GM21825 (cell line): ENCODE results near the gene SUMO3.

Experiments used
- ATAC-seq: cut with Tn5 transposase; IDR thresholded peaks from one replicate; pipeline ENCODE4 v1.9.1; 2021; ENCODE audit warnings: mild to moderate bottlenecking, moderate library complexity; ENCODE audit not compliant: unreplicated experiment

SUMO3 gene

DNA sequence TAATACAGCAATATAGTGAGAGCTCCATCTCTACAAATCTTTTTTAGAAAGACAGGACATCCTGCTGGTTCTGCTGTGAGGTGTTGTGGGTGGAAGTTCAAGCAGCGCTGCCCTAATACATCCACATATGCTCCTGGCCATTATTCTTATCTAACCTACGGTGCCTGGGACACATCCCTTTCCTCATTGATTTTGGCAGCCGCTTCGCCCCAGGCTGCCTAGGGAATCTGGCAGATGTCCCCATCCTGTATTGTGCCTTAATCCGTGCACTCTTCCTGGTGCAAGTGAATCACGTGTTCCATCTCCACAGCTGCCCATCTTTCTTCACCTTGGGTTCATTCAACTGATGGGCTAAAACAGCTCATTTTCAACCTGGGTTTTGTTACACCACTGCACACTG is 13.1 kb downstream of the SUMO3 start:
- ATAC-seq = no peak

DNA sequence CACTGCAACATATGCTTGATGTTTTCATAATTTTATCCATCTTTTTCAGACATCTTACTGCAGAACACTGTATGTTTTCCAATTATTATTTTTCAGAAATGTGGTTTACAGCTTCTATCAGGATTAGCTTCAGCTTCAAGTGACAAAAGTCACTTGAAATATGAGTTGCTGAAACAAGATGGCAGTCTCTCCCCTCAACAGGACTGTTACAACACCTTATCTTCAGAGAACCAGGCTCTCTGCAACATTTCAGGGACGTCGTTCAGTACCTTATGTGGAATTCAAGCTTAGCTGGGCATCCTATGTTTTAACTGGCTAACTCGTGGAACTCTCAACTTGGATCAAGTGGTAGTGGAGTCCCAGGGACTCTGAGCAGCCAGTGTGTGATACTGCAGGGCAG is 14.2 kb downstream of the SUMO3 start:
- no peak for ATAC-seq

DNA sequence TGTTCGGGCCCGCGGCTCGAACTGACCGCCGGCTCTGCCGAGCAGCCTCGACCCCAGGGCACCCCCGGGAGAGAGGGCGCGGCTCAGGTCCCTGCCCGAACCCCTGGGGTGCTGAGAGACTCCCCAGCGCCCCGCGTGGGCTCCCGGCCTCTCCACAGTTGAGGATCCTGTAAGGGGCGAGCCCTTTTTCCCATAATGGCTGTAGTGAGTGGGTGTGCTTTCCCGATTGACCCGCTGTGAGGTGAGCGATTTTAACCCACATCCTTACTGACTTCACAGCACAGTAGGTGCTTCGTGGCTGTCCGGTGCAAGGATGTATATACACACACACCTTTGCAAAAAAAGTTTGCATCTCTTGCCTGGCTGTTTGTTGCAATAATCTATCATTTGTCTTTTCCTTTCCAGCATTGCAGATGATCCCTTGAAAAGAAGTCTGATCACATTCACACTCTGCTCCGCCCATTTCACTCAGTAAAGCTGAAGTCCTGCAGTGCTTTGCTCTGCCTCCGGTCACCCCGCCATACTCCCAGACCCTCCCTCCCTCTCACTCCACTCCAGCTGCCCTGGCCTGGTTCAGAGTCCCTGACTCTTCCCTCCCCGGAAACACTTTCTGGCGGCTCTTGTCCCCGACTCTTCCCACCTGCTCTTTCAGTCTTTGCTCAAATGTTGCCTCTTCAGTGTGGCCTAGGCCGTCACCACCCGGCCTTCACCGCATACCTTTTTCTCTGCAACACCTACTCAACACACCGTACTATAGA is 15.3 kb downstream of the SUMO3 start:
- no peak for ATAC-seq

DNA sequence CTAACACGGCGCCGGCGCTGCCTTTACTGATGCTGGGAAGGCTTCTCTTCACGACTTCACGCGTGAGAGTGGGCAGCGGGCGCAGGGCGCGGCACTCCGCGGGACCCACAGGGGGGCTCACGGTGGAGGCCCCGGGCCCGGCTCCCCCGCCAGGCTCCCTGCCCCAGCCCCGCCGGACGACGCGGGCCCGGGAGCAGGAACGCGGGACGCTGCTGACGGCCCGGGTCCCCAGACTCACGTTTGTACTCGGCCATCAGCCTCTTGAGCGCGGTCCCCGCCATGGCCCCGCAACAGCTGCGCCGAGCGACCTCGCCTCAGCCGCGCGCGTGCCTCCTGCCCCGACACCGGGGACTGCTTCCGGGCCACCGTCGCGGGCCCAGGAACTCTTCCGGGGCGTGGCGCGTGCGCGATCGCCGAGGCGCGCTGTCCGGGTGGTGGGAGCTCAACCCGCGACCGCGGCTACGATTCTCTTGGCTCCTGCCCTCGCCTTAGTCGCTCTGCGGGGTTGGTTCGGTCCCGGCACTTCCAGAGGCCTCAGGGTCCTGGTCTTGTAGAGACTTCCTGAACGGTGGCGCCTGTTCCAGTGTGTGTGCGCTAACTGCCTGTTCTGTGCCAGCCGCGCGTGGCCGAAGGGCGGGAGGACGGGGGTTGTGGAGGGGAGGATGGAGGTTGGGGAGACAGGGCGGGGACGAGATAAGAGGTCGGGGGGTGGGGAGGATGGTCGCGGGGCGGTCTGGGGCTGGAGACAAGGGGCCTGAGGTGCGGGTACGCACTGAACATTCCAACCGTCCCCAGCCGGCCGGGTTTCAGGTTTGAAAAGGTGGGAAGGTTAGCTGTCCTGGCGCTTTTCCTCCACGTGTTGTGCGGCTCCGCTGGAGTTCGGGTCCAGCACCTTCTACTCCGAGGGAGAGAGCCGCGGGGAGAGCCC is 16.1 kb downstream of the SUMO3 start, which contains the start of gene UBE2G2:
TSS of gene UBE2G2 (minus strand) at position 353 of the 928 bp plus-strand sequence. CDS start at position 281, 72 bp downstream.
- peak; percentile 69 for ATAC-seq

DNA sequence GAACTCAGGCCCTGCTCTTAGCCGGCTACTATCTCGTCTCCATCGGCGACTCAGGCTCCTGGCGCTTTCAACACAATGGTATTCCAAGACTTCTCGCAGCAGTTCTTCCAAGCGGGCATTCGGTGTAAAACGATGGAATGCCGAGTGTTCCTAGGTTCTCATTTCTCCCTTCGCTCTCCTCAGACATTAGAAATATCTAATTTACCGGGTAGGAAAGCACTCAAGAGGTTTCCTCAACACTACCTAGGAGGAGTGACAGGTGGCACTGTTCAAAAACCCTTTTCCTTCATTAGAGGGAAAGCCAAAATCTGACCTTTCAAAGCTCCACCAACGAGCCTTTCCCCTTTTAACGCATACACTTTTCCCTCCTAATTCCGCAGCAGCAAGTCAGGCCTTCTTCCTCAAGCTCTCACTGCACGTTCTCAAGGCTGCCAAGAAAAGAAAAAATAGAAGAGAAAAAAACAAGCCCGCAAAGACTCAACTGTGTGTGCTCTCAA is 16.8 kb downstream of the SUMO3 start:
- ATAC-seq = no peak

DNA sequence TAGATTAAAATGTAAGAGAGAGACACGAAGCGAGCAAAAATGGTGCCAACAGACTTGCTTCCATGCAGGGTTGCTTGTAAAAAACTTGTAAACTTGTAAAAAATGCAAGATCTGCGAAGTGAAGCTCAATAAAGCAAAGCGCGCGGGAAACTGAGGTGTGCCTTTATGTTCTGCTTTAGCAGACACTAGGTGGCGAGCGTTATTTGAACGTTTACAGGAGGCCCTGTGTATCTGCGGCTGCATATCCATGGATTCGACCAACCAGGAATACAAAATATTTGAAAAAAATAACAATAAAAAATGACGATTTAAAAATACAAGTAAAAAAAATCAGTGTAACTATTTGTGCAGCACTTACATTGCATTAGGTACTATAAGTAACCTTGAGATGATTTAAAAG is 17.8 kb downstream of the SUMO3 start:
- ATAC-seq = no peak

DNA sequence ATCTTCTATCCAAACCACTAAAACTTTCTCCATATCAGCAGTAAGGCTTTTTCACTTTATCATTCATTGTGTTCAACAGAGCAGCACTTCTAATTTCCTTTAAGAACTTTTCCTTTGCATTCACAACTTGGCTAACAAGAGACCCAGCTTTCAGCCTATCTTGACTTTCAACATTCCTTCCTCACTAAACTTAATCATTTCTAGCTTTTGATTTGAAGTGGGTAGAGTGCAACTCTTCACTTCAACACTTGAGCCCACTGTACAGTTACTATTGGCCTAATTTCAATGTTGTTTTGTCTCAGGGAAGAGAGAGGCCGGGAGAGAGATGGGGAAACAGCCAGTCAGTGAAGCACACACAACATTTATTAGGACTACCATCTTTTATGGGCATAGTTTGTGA is 18.2 kb downstream of the SUMO3 start:
- ATAC-seq = no peak

DNA sequence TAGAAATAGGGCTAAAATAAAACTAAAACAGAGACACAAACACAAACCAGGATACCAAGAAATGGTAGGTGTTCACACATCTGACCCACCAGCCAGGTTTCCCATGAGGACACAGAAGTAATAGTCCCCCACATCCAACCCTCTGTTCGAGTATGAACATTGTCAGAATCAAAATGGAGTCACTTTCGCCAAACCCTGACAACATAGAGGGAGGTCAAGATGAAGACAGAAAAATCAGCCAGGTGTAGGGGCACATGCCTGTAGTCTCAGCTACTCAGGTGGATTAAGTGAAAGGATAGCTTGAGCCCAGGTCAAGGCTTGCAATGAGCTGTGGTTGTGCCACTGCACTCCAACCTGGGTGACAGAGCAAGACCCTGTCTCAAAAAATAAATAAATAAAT is 20.1 kb downstream of the SUMO3 start:
- ATAC-seq = no peak

DNA sequence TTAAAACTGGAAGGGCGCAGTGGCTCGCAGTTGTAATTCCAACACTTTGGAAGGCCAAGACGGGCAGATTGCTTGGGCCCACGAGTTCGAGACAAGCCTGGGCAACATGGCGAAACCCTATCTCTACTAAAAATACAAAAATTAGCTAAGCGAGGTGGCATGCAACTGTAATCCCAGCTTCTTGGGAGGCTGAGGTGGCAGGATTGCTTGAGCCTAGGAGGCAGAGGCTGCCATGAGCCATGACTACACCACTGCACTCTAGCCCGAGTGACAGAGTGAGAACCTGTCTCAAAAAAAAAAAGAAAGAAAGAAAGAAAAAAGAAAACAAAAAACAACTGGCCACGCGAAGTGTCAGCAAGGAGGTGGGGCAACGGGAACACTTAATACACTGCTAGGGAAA is 22.5 kb downstream of the SUMO3 start:
- ATAC-seq = no peak

DNA sequence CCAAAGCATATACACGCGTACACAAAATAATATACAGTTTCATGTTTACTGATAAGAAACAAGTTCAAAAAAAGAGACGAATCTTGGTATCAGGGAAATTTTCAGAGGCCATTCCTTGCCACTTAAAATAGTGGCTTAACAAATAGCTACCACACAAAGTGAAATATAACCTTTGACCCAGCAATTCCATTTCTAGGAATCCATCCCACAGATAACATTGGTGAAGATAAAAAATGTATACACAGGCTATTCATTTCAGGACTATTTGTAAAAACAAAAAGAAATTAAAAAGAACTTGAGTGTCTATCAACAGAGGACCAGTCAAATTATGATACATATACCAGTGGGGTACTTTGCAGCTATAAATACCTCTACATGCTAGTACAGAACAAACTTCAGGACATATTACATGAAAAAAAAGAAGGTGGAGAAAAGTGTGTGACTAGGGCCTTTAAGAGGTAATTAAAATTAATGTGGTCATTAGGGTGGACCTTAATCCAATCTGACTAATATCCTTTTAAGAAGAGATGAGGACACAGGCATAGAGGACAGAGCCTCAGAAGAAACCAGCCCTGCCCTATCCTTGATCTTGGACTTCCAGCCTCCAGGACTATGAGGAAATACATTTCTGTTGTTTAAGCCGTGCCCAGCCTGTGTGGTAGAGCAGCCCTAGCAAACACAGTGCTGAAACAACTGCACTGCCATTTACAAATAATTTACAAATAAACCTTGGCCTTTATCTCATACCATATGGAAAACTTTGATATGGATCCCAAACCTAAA is 24.1 kb downstream of the SUMO3 start:
- ATAC-seq = no peak

DNA sequence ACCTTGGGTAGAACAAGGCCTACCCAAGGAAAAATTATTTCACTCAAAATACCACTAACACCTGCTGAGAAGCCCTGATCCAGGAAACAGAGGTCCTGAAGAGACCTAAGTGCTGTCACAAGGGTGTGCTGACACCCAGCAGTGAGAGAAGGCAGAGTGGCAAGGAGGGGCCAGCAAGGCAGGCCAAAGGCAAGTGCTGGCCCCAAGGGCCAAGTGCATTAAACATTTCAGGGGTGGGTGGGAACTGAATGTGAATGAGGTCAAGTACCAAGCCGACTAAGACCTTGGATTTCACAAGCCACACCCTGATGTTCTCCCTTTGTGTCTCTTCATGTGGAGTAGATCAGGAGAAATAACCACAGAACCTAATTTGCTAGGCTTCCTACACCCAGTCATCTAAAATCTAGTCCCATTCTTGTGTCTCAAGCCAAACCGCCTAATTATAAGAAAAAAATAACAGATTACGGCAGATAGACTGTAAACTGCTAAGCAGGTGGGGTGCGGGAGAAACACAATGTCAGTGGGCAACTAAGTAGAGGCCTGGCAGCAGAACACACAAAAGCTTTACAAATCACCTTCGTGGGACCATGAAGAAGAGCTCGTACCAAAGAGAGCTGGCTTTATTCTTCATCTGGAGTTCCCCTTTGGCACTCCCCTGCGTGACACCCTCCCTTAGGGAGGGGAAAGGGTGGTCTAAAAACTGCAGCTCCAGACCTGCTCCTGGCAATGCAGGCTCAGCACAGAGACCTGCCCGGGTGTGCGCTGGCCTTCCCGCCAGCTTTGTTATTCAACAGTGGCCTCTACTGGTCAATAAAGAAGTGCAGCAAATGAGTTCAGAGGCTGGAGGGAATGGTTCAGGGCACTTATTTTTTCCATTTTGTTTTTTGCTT is 24.9 kb downstream of the SUMO3 start:
- peak; percentile 49 for ATAC-seq

DNA sequence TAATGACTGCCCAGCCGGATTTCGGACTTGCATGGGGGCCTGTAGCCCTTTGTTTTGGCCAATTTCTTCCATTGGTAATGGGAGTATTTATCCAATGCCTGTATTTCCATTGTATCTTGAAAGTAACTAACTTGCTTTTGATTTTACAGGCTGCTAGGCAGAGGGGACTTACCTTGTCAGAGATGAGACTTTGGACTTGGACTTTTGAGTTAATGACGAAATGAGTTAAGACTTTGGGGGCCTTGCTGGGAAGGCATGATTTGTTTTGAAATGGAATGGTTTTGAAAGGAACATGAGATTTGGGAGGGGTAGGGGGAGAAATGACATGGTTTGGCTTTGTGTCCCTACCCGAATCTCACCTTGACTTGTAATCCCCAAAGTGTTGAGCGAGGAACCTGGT is 25.9 kb downstream of the SUMO3 start:
- no peak for ATAC-seq

DNA sequence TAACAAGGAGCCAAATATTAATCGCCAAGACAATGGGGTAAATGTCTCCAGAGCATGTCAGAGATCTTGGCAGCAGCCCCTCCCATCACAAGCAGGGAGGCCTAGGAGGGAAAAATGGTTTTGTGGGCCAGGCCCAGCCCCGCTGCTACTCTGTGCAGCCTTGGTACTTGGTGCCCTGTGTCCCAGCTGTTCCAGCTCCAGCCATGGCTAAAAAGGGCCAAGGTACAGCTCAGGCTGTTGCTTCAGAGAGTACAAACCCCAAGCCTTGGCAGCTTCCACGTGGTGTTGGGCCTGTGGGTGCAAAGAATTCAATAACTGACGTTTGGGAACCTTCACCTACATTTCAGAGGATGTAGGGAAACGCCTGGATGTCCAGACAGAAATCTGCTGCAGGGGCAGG is 26.6 kb downstream of the SUMO3 start:
- no peak for ATAC-seq

DNA sequence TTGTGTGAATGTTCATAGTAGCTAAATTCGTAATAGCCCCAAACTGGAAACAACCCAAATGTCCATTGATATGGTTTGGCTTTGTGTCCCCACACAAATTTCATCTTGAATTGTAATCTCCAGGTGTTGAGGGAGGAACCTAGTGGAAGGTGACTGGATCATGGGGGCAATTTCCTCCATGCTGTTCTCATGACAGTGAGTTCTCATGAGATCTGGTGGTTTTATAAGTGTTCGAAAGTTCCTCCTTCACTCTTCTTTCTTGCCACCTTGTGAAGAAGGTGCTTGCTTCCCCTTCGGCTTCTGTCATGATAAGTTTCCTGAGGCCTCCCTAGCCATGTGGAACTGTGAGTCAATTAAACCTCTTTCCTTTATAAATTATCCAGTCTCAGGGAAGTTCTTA is 27.5 kb downstream of the SUMO3 start:
- ATAC-seq = no peak

DNA sequence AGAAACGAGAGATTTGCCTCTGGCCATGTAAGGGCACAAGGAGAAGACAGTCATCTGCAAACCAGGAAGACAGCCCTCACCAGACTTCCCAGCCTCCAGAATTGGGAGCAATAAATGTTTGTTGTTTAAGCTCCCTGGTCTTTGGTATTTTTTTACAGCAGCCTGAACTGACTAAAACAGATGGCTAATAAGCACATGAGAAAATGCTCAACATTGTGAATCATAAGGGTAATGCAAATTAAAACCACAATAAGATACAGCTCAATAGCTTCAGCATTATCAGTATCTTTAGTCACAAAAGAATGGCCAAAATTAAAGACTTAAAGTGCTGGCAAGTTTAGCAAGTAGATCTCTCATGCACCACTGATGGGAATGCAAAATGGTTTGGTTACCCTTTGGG is 28.0 kb downstream of the SUMO3 start:
- ATAC-seq = no peak

DNA sequence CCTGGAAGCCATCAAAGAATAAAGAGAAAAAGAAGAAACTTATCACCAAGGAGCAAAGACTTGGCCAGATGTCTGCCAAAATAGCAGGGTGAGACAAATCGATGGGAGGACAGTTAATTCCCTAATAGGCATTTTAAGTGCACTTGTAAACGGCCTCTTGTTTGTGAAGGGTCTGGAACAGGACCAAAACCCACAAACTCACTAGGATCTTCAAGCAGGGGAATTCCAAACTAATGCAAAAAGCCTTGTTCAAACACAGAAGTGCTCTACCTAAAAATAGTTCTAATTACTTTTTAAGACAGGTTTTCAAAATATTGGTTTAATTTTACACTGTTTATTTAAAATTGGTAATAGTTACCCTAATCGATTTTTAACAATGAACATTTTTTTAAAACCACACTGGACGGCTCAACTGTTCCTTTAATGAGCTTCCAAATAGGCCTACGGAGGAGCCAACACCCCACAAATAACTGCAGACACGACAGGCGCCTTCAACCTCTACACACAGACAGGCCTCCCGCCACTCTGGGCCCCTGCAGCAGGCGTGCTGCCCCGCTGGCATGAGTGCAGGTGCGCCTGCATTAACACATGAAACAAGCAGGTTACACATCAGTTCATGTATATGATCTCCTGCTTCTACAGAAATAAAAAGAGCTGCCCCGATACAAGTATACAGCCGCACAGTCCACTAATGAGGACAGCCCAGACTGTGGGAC is 32.1 kb downstream of the SUMO3 start:
- no peak for ATAC-seq

DNA sequence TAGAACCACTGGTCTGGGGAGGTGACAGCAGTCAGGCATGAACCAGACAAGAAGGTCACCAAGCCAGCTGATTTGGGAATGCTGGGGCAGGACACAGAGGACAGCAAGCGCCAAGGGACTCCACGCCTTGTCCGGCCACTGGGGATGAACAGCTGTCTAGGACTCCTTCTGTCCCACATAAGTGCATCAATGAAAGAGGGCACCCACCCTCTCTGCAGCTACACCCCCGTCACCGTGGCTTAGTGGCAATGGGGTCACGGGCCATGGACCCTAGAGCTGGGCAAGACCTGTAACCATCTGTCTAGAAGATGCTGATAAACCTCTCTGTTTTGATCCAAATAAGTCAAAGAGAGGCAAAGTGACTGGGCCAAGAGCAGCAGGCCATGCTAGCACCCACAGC is 33.1 kb downstream of the SUMO3 start:
- no peak for ATAC-seq

DNA sequence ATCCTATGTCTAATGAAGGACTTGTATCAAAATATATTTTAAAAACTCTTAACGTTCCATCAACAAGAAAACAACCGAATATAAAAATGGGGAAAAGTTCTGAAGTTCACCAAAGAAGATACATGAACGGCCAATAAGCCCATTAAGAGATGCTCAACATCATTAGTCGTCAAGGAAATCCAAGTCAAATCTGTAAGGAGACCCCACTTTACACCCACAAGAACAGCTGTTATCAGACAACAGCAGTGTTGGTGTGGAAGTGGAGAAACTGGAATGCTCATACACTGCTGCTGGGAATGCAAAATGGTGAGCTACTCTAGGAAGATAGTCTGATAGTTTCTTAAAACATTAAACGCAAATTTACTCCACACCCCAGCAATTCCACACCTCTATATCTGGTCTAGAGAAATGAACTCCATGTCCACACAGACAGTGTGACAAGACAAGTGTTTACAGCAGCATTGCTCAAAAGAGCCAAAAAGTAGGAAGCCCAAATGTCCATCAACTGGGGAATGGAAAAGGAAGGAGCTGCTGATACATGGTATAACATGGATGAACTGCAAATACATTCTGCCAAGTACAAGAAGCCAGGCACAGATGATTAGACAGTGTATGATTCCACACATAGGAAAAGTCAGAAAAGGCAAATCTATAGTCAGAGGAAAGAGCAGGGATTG is 34.7 kb downstream of the SUMO3 start:
- no peak for ATAC-seq
